C4-2B (cell line): Measurements from ENCODE around the gene TPK1.

ENCODE experiments used
- H3K27ac ChIP-seq: fragments of 450-650 bp; 2 replicates; pipeline ENCODE4 v1.5.1; 2017
- CTCF ChIP-seq: fragments of 450-650 bp; conservative IDR thresholded peaks from 2 replicates; pipeline ENCODE4 v1.5.1; 2017; ENCODE audit warnings: mild to moderate bottlenecking
- ZFX ChIP-seq: fragments of 450-650 bp; IDR thresholded peaks from 2 replicates; pipeline ENCODE4 v1.6.1; 2017

Gene TPK1

DNA sequence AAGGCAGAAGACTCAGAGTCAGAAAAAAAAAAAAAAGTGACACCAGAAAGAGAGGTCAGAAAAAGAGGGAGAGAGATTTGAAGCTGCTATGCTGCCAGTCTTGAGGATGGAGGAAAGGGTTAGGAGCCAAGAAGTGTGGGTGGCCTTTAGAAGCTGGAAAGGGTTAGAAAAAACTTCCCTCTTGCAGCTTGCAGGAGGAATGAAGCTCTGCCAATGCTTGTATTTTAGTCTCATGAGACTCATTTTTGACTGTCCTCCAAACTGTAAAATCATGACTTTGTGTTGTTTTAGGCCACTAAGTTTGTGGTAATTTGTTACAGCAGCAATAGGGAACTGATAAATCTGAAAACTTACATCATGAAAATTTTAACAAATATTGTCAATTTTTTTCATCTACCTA, 304.7 kb downstream of the TPK1 start:
- no peak overlapping the region for H3K27ac ChIP-seq
- TF ChIP-seq ZFX (no peak), CTCF (no peak)

- no peak overlapping the region for H3K27ac ChIP-seq
- TF ChIP-seq ZFX (no peak), CTCF (no peak)
These were observed 306.5 kb downstream of the TPK1 start for GRCh38 chr7:144529269-144529926.

DNA sequence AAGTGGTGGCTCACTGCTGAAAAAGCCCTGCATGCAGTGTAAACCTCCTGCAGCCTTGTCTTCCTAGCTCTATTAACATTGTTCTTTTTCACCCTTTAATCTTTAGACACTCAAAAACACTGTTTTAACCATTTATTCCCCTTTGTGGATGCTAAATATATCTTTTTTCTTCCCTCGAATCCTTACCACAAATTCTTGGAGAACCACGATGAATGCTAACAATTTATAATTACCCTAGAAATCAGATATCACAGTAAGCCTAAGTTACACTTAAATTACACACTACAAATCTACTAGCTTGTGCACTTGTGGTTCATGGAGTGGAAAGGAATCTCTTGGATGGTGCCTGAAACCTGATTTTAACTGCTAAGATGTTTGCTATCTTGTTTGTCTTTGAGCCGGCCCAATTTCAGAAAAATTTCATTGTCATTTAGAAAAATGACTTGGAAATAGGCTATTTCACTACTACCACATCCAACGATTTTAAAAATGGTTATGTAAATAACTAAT, 307.3 kb downstream of the TPK1 start:
- no peak for TF ChIP-seq ZFX
- TF ChIP-seq CTCF: no peak

GRCh38 chr7:144527051-144527471, 308.8 kb downstream of the TPK1 start:
- no peak overlapping the region for H3K27ac ChIP-seq
- TF ChIP-seq CTCF (no peak), ZFX (no peak)

More for the DNA sequence above, 307.3 kb downstream of the TPK1 start:
- no peak overlapping the region for H3K27ac ChIP-seq

DNA sequence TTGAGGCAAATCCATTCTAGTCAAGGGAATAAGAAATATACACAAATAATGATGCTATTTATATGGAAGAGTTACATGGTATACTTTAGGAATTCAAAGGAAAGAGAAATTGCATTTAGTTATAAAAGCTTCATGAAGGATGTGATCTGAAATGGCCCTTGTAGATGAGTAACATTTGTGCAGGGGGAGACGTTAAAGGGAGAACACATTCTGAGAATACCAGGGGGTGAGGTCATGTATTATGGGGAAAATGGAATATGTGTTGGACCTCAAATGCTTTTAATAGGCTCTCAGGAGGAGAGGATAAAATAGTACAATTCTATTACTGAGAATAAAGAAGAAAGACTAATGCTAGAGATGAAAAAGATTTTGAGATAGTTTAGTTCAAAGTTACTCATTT, 309.9 kb downstream of the TPK1 start:
- TF ChIP-seq ZFX (no peak), CTCF (no peak)
- H3K27ac ChIP-seq: no peak overlapping the region

DNA sequence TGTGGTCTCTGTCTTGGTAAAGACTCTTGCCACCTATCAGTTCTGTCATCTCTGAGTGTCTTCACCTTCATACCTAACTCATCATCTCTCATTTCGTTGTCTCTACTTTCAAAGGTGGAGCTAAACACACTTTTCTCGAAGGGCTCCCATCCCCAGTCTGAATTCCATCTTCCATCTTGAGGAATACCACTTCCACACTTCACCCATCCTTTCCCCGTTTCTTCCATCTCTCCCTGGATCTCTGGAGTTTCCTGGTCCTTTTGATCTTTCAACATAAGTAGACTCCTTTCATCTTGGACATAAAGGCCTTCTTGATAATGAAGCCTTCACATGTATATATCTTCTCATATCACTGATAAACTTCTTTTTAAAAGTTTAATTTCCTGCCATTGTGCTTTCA, 311.6 kb downstream of the TPK1 start:
- no peak overlapping the region for H3K27ac ChIP-seq
- no peak for TF ChIP-seq ZFX
- no peak for TF ChIP-seq CTCF

- no peak overlapping the region for H3K27ac ChIP-seq
- TF ChIP-seq CTCF (no peak), ZFX (no peak)
These were observed 312.2 kb downstream of the TPK1 start for GRCh38 chr7:144523621-144524020.
